ENCODE results near the gene ZNF22.
A peak's percentile ranks its signal among the peaks of the same experiment; 100 is the strongest.

ZNF22 gene

DNA sequence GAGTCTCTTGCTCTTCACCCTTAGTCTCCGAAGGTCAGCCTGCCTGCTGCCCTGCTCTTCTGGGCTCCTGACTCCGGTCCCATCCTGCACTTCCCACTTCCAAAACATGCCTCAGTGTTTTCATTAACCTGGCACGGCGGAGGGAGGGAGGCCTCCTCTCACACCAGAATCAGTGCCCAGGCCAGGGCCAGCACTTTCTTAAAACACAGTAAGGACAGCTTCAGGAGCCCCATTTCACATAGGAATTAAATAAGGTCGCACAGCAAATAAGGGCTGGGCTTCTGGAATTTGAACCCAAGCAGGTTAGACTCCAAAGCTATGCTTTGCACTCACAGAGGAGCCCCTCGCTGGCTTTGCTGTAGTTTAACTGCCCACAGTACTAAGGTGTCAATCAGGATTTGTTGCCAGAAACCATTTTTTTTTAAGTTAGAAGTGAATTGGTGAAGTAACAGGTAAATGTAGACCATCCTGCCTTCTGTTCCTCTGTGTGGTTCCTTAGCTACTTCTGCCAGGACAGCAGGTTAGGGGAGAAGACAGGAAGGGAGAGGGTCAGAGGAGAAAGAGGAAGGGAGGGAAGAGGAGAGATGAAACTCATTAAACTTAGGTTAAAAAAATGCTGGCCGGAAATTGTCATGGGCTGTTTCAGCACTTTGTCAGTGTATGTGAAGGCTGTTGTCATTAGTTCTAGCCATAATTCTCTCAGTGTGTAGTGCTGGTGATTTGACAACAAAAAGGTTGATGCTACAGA lies 40.1 kb upstream of the ZNF22 start:
- TF ChIP-seq, protein P1, sequence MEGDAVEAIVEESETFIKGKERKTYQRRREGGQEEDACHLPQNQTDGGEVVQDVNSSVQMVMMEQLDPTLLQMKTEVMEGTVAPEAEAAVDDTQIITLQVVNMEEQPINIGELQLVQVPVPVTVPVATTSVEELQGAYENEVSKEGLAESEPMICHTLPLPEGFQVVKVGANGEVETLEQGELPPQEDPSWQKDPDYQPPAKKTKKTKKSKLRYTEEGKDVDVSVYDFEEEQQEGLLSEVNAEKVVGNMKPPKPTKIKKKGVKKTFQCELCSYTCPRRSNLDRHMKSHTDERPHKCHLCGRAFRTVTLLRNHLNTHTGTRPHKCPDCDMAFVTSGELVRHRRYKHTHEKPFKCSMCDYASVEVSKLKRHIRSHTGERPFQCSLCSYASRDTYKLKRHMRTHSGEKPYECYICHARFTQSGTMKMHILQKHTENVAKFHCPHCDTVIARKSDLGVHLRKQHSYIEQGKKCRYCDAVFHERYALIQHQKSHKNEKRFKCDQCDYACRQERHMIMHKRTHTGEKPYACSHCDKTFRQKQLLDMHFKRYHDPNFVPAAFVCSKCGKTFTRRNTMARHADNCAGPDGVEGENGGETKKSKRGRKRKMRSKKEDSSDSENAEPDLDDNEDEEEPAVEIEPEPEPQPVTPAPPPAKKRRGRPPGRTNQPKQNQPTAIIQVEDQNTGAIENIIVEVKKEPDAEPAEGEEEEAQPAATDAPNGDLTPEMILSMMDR (IDR thresholded peaks at IDR 0.05; ENCODE audit: insufficient read depth, low read depth, low read length, missing control alignments), result no peak
- DNase-seq (ENCODE audit: low read depth), result no peak
- no peak overlapping the region for H3K4me3 ChIP-seq (ENCODE audit: low read length)

DNA sequence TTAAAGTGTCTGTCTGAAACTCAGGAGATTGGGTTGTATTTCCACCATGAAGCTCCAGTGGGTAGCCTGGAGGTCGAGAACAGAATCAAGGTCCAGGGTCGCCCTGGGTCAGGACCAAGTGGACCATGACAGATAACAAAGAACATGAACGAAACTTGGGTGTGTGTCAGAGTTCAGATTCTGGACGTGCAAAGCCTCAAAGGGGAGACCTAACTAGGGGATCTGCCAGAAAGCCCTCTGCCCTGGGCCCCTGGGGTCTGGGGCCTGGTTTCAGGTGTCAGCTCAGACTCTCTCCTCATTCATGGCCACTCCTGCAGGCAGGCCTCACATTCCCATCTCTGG lies 39.5 kb upstream of the ZNF22 start:
- H3K4me3 ChIP-seq (ENCODE audit: low read length), result no peak overlapping the region

DNA sequence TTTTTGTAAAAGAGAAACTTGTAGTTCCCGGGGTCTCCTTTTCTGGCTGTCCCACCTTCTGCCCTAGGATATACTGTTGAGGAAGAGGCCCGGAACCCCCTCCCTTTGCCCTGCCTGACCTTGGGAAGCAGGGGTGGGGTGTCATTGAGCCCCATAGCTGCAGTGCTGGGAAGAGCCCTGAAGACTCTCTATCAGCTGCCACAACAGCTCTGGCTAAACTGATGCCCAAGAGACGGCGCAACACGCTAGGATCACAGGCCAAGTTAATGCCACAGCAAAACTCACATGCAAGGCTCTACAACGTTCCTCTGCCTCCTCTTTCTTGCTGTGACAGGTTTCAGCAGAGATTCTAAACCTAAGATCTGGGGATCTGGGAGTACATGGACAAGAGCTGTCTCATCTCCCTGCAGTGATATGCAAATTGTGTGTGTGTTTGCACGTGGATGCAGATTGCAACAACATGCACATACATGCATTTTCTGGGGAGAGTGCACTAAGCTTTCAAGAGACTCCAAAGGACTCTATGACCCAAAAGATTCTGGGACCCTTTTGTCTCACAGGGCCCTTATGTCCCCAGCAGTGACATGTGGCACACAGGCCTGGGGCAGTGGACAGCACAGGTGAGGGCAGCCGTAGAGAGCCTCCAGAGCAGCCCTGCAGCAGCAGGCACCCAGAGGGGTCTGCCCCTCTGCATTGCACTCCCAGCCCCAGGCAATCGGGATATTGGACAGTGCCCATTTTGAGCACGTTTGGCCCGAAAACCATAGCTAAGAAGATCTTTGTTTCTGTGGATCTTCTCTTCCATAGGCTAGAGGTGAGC lies 38.6 kb upstream of the ZNF22 start:
- peak; percentile 18 for DNase-seq (ENCODE audit: low read depth)
- H3K4me3 ChIP-seq (ENCODE audit: low read length), result no peak overlapping the region
- TF ChIP-seq, protein P1 (IDR thresholded peaks at IDR 0.05; ENCODE audit: insufficient read depth, low read depth, low read length, missing control alignments), result no peak

More for the DNA sequence above, 39.5 kb upstream of the ZNF22 start:
- TF ChIP-seq, protein P1 (IDR thresholded peaks at IDR 0.05; ENCODE audit: insufficient read depth, low read depth, low read length, missing control alignments), result no peak
- DNase-seq (ENCODE audit: low read depth), result no peak

DNA sequence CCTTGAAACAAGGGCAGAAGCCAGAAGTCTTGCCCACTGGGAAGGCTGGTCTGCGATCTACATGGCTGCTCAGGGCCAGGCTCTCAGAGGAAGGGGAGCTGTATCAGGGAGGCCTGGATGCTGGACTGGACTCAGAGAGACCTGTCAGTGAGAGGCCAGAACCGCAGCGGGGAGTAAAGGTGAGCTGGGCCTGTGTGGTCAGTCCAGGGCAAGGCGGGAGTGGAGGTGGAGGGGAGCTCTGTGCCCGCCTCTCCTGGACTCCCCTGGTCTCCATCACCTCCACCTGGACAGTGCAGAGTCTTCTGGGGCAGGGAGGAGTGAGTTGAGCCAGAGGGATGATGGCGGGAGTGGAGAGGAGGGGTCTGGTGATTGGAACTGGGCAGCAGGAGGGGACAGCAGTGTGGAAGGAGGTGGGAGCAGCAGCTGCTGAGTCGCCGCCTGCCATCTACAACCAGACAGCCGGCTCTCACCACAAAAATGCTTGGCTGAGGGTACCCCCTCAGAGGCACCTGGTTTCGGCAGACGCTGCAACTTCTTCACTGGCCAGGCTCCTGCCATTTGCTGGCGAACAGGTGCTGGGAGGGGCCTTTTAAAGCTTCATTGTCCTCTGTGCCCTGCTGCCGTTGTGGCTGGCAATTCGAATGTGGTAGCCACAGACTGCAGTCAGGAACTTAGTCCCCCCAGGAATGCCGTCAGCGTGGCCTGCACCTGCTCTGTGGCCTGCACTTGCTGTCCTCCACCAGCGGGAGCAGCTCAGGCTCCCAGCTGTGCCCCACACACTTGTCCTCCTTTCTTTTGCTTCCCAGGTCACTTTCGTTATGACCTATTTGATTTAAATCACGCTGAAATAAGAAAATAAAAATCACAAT lies 37.6 kb upstream of the ZNF22 start:
- H3K4me3 ChIP-seq (ENCODE audit: low read length), result no peak overlapping the region
- DNase-seq (ENCODE audit: low read depth), result no peak
- TF ChIP-seq, protein P1 (IDR thresholded peaks at IDR 0.05; ENCODE audit: insufficient read depth, low read depth, low read length, missing control alignments), result peak; percentile 26

DNA sequence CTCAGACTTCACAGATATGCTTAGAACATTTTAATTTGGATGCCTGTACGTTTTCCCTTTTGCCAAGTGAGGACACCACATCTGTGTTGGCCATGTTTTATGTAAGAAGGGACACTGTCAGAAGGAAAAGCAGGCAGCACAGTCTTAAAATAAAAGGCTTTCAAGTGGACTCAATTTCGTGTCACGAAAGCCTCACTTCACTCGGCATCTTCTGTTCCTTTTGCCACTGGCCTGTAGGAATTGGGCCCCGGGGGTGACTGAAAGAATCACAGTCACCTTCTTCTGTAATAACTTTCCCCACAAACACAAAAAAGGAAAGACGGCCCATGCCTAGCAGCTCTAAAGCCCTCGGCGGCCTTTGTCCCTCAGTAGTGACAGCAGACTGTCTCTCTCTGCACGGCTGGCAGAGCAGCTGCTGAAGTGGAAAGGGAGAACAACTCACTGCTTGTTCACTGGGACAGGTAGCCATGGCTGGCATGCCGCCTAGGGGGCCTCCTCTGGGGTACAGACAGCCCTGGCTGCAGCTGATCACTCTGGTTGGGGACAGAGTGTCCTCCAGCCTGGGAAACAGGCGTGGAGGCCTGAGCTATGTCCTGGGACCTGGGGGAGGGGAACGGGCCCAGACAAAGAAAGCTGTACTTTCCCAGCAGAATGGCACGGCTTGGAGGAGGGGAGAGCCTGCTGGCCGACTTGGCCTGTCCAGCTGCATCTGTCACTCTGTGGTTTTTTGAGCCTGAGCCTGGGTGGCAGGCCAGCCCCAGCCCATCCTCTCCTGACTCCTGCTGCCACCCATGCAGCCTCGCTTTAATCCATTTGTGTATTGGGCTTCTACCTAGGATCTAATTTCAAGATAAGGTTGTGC lies 36.7 kb upstream of the ZNF22 start:
- no peak for DNase-seq (ENCODE audit: low read depth)

More for the DNA sequence above, 36.7 kb upstream of the ZNF22 start:
- H3K4me3 ChIP-seq (ENCODE audit: low read length), result no peak overlapping the region
- TF ChIP-seq, protein P1 (IDR thresholded peaks at IDR 0.05; ENCODE audit: insufficient read depth, low read depth, low read length, missing control alignments), result no peak

All from epithelial cell of esophagus (primary cell).